ENCODE results near the gene IVL.

Gene IVL, protein sequence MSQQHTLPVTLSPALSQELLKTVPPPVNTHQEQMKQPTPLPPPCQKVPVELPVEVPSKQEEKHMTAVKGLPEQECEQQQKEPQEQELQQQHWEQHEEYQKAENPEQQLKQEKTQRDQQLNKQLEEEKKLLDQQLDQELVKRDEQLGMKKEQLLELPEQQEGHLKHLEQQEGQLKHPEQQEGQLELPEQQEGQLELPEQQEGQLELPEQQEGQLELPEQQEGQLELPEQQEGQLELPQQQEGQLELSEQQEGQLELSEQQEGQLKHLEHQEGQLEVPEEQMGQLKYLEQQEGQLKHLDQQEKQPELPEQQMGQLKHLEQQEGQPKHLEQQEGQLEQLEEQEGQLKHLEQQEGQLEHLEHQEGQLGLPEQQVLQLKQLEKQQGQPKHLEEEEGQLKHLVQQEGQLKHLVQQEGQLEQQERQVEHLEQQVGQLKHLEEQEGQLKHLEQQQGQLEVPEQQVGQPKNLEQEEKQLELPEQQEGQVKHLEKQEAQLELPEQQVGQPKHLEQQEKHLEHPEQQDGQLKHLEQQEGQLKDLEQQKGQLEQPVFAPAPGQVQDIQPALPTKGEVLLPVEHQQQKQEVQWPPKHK

DNA sequence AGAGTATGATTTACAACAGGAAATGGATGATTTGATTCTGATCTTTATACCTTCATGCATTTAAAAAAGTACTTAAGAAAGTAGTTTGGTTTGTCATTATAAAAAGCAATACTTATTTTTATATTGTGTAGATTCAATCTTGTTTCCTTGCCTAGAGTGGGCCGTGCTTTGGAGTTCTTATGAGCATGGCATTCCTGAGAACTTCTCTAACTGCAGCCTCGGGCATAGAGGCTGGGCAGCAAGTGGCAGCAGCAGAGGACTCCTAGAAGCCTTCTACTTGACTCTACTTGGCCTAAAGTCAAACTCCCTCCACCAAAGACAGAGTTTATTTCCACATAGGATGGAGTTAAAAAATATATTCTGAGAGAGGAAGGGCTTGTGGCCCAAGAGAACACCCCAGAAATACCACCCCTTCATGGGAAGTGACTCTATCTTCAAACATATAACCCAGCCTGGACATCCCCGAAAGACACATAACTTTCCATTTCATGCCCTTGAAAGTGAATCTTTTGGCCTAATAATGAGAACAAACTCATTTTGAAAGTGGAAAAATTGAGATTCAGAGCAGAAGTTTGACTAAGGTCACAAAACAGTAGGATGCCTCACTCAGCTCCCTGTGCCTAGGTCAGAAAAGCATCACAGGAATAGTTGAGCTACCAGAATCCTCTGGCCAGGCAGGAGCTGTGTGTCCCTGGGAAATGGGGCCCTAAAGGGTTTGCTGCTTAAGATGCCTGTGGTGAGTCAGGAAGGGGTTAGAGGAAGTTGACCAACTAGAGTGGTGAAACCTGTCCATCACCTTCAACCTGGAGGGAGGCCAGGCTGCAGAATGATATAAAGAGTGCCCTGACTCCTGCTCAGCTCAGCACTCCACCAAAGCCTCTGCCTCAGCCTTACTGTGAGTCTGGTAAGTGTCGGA lies at the start of gene IVL:
IVL (plus strand) TSS at position 861 of the 916 bp plus-strand sequence. CDS start 1,252 bp downstream, outside the sequence.
- no peak for DNase-seq (ENCODE audit: low read depth)

DNA sequence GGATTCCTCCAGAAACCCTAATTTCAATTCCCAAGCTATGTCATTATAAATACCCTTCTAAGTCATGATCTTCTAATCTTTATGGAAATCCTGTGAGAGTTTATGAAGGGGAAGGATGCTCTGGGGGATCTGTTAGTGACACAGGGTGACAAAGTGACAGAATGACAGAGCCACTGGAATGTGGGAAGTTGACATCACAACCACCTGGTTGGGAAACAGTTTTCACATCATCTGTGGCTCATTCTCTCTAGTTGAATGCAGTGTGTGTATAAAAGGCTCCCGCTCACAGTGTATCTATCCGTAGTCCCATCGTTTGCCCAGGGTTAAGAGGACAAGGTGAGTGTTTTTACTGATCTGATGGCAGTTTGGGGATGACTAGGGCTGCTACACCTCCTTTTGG lies 48.6 kb upstream of the IVL start, which contains the start of gene LCE7A:
LCE7A (plus strand) TSS at position 301 of the 400 bp plus-strand sequence. CDS start 702 bp downstream, outside the sequence.
- DNase-seq (ENCODE audit: low read depth), result no peak

DNA sequence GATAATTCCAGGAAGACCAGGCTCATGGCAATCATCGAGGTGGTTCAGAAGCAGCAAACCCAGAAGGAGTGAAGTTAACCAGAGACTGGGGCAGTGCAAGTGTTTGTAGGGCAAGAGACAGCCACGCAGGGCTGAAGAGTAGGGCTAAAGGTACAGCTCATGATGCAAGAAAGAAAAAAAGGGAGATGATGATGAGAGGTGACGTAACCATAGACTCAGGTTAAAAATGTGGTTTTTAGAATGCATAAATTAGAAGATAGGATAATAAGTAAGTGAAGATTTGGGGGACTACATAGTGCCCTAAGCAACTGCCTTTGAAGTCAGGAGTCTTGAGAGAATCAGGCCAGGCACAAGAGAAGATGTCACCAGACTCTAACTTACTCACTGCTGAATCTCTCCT lies 48.2 kb upstream of the IVL start:
- no peak for DNase-seq (ENCODE audit: low read depth)

DNA sequence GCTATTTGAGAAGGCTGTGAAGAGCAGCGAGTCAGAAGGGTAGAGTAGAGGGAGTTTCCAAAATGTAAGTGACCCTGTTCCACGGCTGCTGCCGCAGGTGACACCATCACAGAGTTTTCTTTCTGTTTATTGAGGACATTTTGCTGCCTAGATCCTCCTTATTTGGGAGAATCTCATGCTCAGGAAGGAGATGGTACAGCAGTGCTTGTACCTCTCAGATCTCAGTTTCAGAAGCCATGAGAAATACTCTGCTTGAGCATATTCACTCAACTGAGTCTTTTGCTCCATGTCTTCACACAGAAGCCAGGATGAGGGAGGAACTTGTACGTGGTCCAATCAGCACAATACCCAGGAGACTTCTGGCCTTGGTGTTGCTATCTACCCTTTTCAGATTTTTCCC lies 47.0 kb upstream of the IVL start:
- no peak for DNase-seq (ENCODE audit: low read depth)

DNA sequence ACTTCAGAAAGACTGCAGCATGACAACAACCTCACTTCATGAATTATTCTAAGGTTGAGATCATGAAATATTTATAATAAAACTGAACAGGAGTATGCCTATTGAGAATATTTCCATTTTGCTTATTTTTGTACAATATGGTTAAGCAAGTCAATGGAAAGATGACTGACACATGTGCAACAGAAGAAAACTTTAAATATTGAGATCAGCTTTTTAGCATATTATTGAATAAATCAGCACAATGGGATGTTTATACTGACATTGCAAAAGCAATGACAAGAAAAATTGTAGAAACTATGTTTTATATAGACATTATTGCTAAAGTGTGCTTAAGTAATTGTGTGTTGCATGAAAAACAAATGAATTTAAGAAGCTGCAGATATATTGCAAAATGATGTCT lies 43.9 kb upstream of the IVL start:
- DNase-seq (ENCODE audit: low read depth), result no peak

DNA sequence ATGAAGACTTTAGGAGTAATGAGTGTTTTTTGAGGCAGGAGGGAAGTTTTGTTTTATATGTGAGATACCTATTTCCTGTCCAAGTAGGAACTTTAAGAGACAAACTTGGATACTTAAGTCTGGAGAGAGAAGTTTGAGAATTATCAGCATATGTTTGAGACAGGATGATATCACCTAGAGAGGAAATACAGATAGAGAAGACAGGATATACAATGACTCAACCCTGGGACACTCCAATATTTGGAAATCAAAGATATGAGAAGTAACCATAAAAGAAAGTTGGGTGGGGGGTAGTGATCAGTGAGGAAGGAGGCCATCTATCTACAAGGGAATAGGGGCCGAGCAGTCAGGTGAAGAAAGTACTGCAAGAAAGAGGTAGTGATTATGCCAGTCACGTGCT lies 42.0 kb upstream of the IVL start:
- no peak for DNase-seq (ENCODE audit: low read depth)

DNA sequence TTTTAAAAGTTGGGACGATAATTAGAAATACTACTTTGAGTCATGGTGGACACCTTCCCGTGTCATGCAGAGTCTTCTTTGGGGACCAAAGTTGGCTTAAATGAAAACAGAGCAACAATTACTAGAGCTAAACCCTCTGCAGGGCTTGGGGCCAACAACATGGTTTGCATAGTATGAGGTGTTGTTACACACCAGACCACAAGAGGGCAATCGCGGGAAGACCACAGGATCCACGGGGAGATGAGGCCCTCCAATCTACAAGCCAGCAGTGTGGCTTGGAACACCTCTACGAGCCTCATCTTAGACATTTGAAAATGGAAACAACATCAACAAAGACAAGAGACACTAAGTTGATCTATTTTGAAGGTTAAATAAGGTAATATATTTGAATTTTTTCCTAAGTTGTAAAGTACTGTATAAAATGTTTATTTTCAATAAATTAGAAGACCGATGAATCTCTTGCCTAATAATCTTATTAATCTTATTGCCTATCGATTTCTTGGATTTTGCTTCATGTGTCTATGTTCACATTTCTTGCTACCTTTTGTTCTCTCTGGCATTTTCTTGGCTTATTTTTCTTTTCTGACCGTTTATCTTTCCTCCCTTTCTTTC lies 38.4 kb upstream of the IVL start:
- DNase-seq (ENCODE audit: low read depth), result peak; percentile 51

DNA sequence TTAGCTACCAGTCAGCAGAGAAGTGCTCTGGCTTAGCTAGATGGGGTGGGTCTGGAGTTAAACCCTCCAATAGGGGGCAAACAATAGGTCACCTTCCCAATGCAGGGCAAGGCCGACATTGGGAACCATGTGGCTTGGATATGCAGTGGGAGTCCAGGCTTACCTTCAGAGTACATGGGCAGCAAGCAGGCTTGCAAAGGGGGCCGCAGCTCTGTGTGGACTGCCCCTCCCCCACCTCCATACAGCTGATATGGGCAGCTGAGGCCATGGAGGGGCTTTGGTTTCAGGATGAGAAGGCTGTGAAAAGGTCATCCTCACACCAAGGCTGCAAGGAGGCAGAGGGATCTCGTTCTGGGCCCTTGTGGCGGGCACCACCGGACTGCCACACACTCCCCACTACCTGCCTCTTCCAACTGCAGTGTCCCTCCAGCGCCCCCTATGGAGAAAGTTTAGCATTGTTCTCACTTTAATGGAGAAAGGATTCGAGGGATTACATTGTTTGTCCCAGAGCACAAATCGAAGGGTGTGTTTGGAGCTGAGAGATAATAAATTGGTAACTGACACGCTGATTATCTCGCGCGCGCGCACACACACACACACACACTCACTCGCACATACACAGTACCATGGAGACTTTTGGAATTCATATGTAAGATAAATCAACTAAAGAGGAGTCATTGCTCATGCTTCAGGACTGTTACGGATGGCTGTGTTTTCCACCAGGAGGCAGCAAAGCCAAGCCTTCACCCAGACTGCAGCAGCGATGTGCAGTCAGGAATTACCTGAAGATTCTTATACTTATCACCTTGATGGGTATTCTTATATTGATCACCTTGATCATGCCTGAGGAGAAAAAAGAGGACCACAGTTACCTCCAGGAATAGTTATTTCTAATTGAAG lies 37.3 kb upstream of the IVL start:
- DNase-seq (ENCODE audit: low read depth), result peak; percentile 20

DNA sequence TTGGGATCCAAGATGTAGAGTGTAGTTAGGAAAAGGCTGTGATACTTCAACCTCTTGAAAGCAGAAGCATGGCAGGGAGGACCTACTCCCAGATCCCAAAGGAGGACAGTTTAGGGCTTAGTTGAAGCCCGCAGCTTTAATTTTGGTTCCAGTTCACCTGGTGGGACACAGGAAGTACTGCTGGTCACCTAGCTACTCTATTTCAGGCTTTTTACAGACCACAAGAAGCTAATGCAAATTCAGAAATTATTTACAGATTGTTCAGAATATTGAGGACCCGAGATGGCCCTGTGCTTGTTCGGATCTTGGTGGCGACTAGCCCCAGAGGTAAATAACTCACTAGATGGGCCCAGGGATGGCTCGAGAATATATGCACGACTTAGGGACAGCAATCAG lies 36.6 kb upstream of the IVL start:
- DNase-seq (ENCODE audit: low read depth), result no peak

DNA sequence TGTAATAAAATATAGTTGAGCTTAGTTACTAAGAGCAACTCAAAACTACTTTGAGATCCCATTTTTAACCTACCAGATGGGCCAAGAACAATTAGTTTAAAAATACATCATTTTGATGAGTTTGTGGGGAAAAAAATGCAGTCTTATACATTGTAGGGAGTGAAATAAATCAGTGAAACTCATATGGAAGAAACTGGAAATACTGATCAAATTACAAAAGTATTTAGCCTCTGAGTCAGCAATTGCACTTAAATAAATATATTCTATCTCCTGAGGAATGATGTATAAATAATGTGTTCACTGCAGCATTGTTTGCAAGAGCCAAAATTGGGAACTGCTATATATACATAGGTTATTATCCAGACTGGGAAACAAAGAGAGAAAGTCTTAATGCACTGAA lies 34.9 kb upstream of the IVL start:
- no peak for DNase-seq (ENCODE audit: low read depth)

DNA sequence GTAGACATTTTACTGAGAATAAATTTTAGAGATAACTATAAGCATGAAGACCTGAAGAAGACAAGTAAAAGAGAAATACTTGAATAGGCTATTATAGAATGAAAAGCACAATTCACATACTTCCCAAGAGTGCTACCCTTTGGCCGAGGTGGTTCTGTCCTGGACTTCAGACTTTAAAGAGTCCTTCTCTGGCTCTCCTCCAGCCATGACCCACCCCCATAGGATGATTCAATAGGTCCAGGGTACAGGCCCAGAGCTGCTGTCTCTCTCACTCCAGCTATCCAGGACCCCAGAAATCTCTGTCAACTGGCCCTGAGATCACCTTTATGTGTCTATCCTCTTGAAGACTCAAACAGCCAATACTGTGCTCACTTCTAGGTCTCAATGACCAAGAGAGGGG lies 31.5 kb upstream of the IVL start:
- no peak for DNase-seq (ENCODE audit: low read depth)

DNA sequence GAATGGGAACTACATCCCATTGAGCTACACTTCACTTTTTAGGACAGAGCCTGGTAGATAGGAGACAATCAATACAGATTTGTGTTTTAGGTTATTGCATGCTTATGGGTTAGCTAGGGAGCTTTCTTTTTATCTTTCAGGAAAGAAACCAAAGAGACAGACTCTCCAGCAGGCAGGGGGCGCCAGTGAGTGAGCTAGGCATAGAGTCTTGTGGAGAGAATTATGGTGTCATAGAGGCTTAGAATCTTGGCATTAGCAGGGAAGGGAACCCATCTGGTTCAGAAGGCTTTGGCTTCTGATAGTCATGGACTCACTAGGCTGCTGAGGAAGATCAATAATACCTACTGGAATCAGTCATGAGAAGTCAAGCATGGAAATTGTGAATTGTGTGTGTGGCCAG lies 30.3 kb upstream of the IVL start, which contains the start of gene SMCP:
SMCP (plus strand) TSS at position 281 of the 400 bp plus-strand sequence. CDS start 6,101 bp downstream, outside the sequence.
- DNase-seq (ENCODE audit: low read depth), result no peak

DNA sequence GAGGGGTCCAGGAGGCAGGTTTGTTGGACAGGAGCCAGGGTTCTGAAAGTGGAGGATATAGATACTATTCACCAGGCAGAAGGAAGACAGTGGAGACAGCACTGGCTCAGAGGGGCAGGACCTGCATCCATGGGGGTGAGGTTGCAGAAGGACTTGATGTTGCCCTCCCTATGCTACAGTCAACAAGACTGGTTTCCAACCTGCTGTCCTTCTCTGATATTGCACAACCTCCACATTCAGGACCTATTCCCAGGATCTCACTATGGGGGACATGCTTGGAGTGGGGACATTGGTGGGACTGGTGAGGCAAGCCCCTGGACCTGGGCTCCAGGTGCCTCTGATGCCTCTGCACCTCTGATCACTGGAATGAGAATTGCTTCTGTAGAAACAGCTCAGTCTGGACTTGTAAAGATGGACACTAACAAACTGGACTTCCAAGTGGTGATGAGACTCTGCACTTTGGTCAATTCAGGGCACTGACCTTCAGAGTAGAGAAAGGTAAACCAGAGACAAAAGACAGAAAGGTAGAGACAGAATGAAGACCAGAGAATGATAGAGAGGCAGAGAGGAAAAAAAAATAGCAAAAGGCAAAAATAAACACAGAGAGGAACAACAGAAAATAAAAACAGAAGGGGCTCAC lies 28.7 kb upstream of the IVL start:
- DNase-seq (ENCODE audit: low read depth), result no peak

DNA sequence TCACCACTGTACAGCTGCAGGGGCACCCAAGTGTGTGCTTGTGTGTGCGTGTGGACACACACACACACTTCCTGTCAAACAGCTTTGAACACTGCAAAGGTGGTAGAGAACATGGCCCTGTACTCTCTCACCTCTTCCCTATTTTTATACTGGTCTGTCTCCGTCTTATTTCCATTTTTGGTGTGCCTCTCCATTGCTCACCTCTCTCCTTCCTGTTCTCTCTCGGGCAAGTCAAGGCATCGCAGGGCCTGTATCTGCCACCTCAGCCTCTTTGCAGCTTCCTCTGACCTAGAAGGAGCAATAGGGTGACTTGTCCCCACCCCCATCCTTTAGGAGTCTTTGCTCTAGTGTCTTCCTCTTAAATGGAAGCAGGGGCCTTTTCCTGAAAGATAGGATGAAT lies 28.0 kb upstream of the IVL start:
- DNase-seq (ENCODE audit: low read depth), result no peak

DNA sequence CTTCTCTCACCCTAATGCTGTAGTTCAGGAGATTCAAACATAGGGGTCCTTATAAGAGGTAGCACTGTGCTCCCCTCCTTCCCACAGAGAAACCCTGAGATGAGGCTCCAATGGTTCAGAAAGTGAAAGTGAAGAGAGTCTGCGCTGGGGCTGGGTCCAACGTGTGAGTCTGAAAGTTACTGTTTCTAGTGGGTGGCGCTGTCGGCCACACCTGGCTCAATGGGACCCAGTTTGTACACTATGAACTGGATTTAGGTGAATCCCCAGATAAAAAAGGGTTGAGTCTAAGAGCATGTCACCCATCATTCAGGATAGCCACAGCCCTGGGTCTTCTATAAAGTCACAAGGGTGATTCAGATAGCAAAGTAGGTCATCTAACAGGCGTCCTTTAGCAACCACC lies 27.4 kb upstream of the IVL start:
- no peak for DNase-seq (ENCODE audit: low read depth)

DNA sequence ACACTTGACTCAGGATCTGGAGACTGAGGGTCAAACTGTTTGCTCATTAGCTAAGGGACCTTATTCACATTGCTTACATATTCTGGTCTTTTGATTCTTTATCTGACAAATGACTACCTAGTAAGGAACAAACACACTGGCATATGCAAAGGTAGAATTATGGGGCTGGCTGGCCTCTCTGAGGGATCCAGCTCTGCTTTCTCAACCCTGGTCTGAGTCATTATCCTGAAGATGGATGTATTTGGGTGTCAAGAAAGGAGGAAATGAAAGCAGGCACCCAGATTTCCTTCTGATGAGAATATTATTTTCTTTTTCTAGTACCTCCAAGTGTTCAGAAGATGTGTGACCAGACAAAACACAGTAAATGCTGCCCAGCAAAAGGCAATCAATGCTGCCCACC lies 24.3 kb upstream of the IVL start:
- no peak for DNase-seq (ENCODE audit: low read depth)

DNA sequence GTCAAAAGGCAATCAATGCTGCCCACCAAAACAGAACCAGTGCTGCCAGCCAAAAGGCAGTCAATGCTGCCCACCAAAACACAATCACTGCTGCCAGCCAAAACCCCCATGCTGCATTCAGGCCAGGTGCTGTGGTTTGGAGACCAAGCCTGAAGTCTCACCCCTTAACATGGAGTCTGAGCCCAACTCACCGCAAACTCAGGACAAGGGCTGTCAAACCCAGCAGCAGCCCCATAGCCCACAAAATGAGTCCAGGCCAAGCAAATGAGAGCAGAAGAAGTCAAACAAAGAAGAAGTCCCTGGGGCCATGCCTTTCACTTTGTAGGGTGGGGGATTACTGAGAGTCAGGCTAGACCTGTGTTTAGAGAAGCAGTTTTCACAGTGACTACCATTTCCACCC lies 23.8 kb upstream of the IVL start:
- DNase-seq (ENCODE audit: low read depth), result no peak

DNA sequence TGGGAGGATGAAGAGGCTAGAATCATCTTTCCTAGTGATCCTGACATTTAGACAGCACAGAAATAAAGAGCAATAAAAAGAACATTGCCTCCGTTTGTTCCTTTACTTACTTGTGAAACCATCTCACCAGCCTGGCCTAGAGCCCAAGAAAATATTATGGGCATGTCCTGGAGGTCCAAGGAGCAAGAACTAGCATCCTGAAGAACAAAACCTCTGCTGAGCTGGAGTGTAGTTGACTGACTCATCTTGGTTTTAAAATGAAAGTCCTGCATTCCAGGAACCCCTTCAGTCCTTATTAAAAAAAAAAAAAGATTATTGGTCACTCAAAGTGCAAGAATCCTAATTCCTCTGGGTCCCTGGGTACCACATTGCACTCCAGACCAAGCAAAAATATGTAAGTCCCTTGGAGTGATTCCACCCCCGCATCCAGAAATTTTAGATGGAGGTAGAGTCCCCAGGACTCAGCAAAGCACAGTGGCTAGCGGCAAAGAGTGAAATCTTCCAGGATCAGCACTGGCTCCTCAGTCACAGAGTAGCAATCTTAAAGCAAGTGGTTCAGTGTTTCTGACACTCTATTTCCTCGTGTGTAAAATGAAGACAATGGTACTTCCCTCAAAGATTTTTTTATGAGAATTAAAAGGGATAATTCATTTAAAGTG lies 23.3 kb upstream of the IVL start:
- DNase-seq (ENCODE audit: low read depth), result peak; percentile 76

DNA sequence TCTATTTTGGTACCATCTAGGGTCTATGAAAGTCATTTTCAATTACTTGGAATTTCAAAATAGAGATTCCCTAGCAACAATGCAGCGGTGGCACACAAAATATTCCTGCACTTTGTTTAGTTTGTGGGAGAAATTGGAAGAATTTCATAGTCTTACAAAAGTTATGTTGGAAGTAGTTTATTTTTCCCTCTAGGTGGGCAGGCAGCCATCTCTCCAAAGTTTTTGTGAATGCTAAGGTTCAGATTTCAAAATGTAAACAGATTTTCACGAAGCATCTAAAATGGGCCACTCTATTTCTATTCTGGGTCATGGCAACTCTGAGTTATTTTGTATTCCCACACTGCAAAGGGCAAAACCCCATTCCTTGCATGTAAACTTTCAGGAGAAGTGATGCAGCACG lies 22.3 kb upstream of the IVL start:
- DNase-seq (ENCODE audit: low read depth), result peak; percentile 55
